K562 (cell line): ENCODE measurements around the gene FAM131C. TPM values are rescaled to one million over a fixed set of nuclear protein-coding genes. Genes with fewer than 3 reads are reported as not detected.

ENCODE experiments used
- ATAC-seq: fragments of 200-7000 bp; cut with Tn5 transposase; 3 replicates; pipeline ENCODE4 v1.9.1; 2020; ENCODE audit warnings: moderate library complexity
- BruUV-seq: library from RNA; stranded (reverse); fragments of 400-500 nt; replicated peaks from 2 replicates; lab custom pipeline; 2021; lab: Mats Ljungman, UMichigan
- CTCF ChIA-PET: fragments of 300-600 bp; formaldehyde crosslinking; extraction: SDS; loops from one replicate; lab custom pipeline; 2021; ENCODE audit warnings: low intra/inter-chr PET ratio; lab: Yijun Ruan, JAX
- POLR2A ChIA-PET: fragments of 300-600, 350-650 bp; sonication (Branson Sonifier 250); formaldehyde crosslinking; extraction: SDS; loops from one replicate; lab custom pipeline; 2021; ENCODE audit warnings: antibody characterized with exemption, inconsistent platforms; lab: Yijun Ruan, JAX
- DNase-seq, 4 experiments: peaks; one replicate each; pipeline versions ENCODE4 v3.0.0 to v3.0.0-alpha.2; 2011 to 2018; ENCODE audit warnings: low spot score in 3 of 4, mixed read lengths in 3 of 4; ENCODE audit errors: extremely low read depth in 1 of 4
- FAIRE-seq: peaks from 2 replicates; lab custom pipeline; 2011; peaks lifted over from hg19 to GRCh38; lab: Jason Lieb, UNC
- H2AFZ ChIP-seq: 2 replicates; pipeline ENCODE4 v1.6.0; 2011; ENCODE audit warnings: low read depth, low read length, control low read depth, inconsistent platforms
- H3K27ac ChIP-seq: fragments of 200-600 bp; 3 replicates; pipeline ENCODE4 v1.8.0; 2011; ENCODE audit warnings: low read depth, mild to moderate bottlenecking, control low read depth, inconsistent platforms, low read length, moderate library complexity, mixed read lengths; ENCODE audit errors: extremely low read depth
- H3K27me3 ChIP-seq, 2 experiments: fragments of 300-600 bp in 1 of 2; 2 replicates in 1 of 2; 3 replicates in 1 of 2; pipeline versions ENCODE4 v1.6.0 to v1.8.0; 2011; ENCODE audit warnings: inconsistent platforms in 2 of 2, low read length in 2 of 2, mild to moderate bottlenecking in 1 of 2, mixed read lengths in 1 of 2, moderate library complexity in 1 of 2; ENCODE audit not compliant: control insufficient read depth in 2 of 2, insufficient read depth in 2 of 2
- H3K36me3 ChIP-seq: fragments of 300-600 bp; 3 replicates; pipeline ENCODE4 v1.8.0; 2011; ENCODE audit warnings: mild to moderate bottlenecking, low read length, inconsistent platforms; ENCODE audit not compliant: control insufficient read depth, insufficient read depth
- H3K4me1 ChIP-seq, 2 experiments: fragments of 200-600 bp in 1 of 2; replicated peaks in 1 of 2; 2 replicates in 1 of 2; 3 replicates in 1 of 2; pipeline versions ENCODE4 v1.5.1 to v1.8.0; 2011; ENCODE audit warnings: inconsistent platforms in 2 of 2, low read length in 2 of 2, mild to moderate bottlenecking in 1 of 2, mixed read lengths in 1 of 2, moderate library complexity in 1 of 2; ENCODE audit not compliant: control insufficient read depth in 2 of 2, insufficient read depth in 2 of 2
- H3K4me2 ChIP-seq: 2 replicates; pipeline ENCODE4 v1.6.1; 2011; ENCODE audit warnings: low read length, control low read depth, inconsistent platforms, mixed read lengths; ENCODE audit not compliant: insufficient read depth
- H3K4me3 ChIP-seq: fragments of 200-600 bp; sonication (generic), shearing (Covaris generic); 2 replicates; pipeline ENCODE4 v1.5.1; 2016; ENCODE audit warnings: control low read depth, inconsistent platforms
- H3K79me2 ChIP-seq: fragments of 200-600 bp; 3 replicates; pipeline ENCODE4 v1.8.0; 2011; ENCODE audit warnings: low read length, inconsistent platforms; ENCODE audit not compliant: control insufficient read depth, insufficient read depth
- H3K9ac ChIP-seq, 2 experiments: 2 replicates each; pipeline versions ENCODE4 v1.6.0 to v1.6.1; 2011; ENCODE audit warnings: low read depth in 2 of 2, low read length in 2 of 2, control low read depth in 1 of 2, inconsistent platforms in 1 of 2, mild to moderate bottlenecking in 1 of 2, mixed read lengths in 1 of 2; ENCODE audit not compliant: insufficient read depth in 1 of 2
- H3K9me1 ChIP-seq: one replicate; pipeline ENCODE4 v1.6.0; 2011; ENCODE audit warnings: inconsistent platforms, mild to moderate bottlenecking, low read length, moderate library complexity; ENCODE audit not compliant: control insufficient read depth, insufficient read depth
- H3K9me3 ChIP-seq: replicated peaks from 2 replicates; pipeline ENCODE4 v1.5.1; 2011; ENCODE audit warnings: low read depth, low read length, inconsistent platforms; ENCODE audit not compliant: control insufficient read depth, insufficient read depth
- H4K20me1 ChIP-seq: replicated peaks from 2 replicates; pipeline ENCODE4 v1.6.1; 2011; ENCODE audit warnings: low read length, inconsistent platforms, mixed read lengths; ENCODE audit not compliant: control insufficient read depth, insufficient read depth
- ARID4B ChIP-seq: sonication (generic); formaldehyde crosslinking; IDR thresholded peaks from 2 replicates; pipeline ENCODE4 v1.8.0; 2022; ENCODE audit warnings: mild to moderate bottlenecking, missing genetic modification reagents
- BDP1 ChIP-seq: IDR thresholded peaks from 3 replicates; pipeline ENCODE4 v1.6.1; 2011; ENCODE audit not compliant: insufficient read length, insufficient read depth
- CBX5 ChIP-seq: IDR thresholded peaks from 2 replicates; pipeline ENCODE4 v1.6.1; 2014; ENCODE audit warnings: low read depth, borderline replicate concordance
- CTBP1 ChIP-seq: fragments of 450-650 bp; IDR thresholded peaks from 2 replicates; pipeline ENCODE4 v1.6.1; 2016; ENCODE audit warnings: borderline replicate concordance
- GATAD2B ChIP-seq: fragments of 450-650 bp; IDR thresholded peaks from 2 replicates; pipeline ENCODE4 v1.6.1; 2017; ENCODE audit warnings: mild to moderate bottlenecking, borderline replicate concordance
- HEY1 ChIP-seq: fragments of 250-450 bp; sonication (Bioruptor Pico); IDR thresholded peaks from 2 replicates; pipeline ENCODE4 v1.5.0; 2020; ENCODE audit warnings: mild to moderate bottlenecking, moderate library complexity, borderline replicate concordance
- PHF20 ChIP-seq: fragments of 450-650 bp; IDR thresholded peaks from 2 replicates; pipeline ENCODE4 v1.6.1; 2018; ENCODE audit not compliant: partially characterized antibody
- SETDB1 ChIP-seq: IDR thresholded peaks from one replicate; pipeline ENCODE4 v1.6.1; 2012; ENCODE audit warnings: low read length, control low read depth, inconsistent platforms
- XRCC3 ChIP-seq: fragments of 450-650 bp; IDR thresholded peaks from 2 replicates; pipeline ENCODE4 v1.6.1; 2017; ENCODE audit warnings: mild to moderate bottlenecking, moderate library complexity
- WGBS: fragments of 100-300 bp; shearing (Covaris generic); methylation state at CpG from one replicate; pipeline ENCODE4 v1.1.6; 2016; ENCODE audit warnings: low coverage, mixed read lengths; ENCODE audit not compliant: insufficient coverage; ENCODE audit errors: missing lambda C conversion rate; 5-methylcytosine and 5-hydroxymethylcytosine counted together
- in situ Hi-C: fragments of 300-500 bp; cut with MboI; formaldehyde crosslinking; loops from 4 replicates; pipeline ENCODE4 v1.15.0; 2018; ENCODE audit warnings: inconsistent platforms, mixed read lengths
- intact Hi-C: fragments of 100-400 bp; cut with micrococcal nuclease; formaldehyde crosslinking; loops from 2 replicates; pipeline ENCODE4 v1.14.2; 2022
- polyA plus RNA-seq, 8 experiments: library from polyadenylated mRNA; depleted of rRNA in 4 of 8; stranded (reverse) in 5 of 8; unstranded in 3 of 8; fragments of >200 nt; fragmentation: Nextera tagmentation in 2 of 8; fragmentation: Illumina TruSeq in 1 of 8; extraction: Ambion mirVana in 2 of 8; extraction: Trizol in 1 of 8; gene quantifications; 2 replicates each; pipeline versions ENCODE4 v1.2.1 to v1.2.3, GENCODE V29; 2011 to 2014; ENCODE audit warnings: inconsistent platforms in 1 of 8, missing spikeins in 1 of 8
- total RNA-seq, 7 experiments: library from RNA; depleted of rRNA in 6 of 7; stranded (reverse); fragments of >200 nt in 6 of 7; fragmentation: Illumina TruSeq in 2 of 7; extraction: Trizol in 2 of 7; gene quantifications; 2 replicates each; pipeline versions ENCODE4 v1.2.1 to v1.2.3, GENCODE V29; 2011 to 2021; ENCODE audit warnings: low replicate concordance in 1 of 7
- TF ChIP-seq, protein P1 (sequence below): sonication (generic); formaldehyde crosslinking; IDR thresholded peaks from 2 replicates; pipeline ENCODE4 v1.8.0; 2022; ENCODE audit warnings: mild to moderate bottlenecking, missing genetic modification reagents

Gene FAM131C
- total and polyA plus RNA-seq, 9 of the 15 experiments (the other 6 are each of a cell fraction or from before 2014, with no cell fraction given), result 0.10 to 0.29 (median 0.16) TPM; not detected in 6

DNA sequence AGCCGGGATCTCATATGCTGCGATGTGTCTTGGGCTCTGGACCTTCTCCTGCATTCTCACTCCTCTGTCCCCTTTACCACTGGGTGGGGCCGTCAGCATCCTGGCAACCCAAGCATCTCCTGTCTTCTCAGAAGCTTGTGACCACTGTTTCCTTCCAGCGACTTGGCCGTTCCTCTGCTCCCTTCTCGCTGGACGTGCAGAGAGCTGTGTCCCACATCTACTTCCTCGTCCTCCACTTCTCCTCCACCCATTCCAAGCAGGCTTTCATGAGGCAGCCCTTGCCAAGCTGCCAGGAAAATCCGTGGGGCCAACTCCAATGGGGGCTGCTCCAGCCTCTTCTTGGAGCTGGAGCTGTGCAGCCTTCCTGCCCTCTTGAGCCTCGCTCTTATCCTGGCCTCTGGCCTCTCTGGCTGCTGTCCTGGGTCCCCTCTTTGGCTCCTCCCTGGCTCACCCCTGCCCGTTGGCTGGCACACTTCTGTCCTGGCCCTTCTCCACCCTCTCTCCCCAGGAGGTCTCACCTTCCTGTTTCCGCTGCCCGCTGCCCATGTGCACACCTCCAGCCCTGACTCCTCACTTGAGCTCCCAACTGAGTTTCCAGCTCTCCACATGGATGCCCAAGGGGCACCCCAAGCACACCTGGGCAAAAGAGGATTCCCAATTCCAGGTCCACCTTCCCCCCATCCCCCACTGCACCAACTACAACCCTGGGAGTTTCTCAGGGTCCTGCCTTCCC is 8.7 kb downstream of the FAM131C start:
- no peak for DNase-seq
- no TSS peak for BruUV-seq
- H3K9ac ChIP-seq, result no peak overlapping the region
- intact Hi-C loops, result no loop called here
- POLR2A ChIA-PET, result interaction anchor here (0.5 to 1.0 kb wide), 5 partner anchors 8 to 329 kb away, joined by 3 to 4 read pairs (median 3); partner anchors contain the start of genes CLCNKB and FAM131C
- no peak overlapping the region for H3K4me2 ChIP-seq
- H3K27ac ChIP-seq, result no peak overlapping the region
- no peak for ATAC-seq
- no peaks in the 10 kb centered on the region for H3K79me2 ChIP-seq
- no peak overlapping the region for H2AFZ ChIP-seq
- CTCF ChIA-PET, result no interaction called here
- no peak for FAIRE-seq
- 2% methylated on average over 13 of the region's 13 CpGs for WGBS
- peaks cover 0 to 17% of the 10 kb centered on the region in 2 experiments; a peak in 2 of 5 replicates for H3K4me1 ChIP-seq
- in situ Hi-C loops, result loop anchor here (10.0 kb wide), 1 partner anchor 50 kb away; the partner anchor contains the start of gene HSPB7
- H4K20me1 ChIP-seq, result peaks cover 10% of the 10 kb centered on the region; the same call in 1 of the 2 replicates
- no peaks in the 10 kb centered on the region for H3K36me3 ChIP-seq
- H3K4me3 ChIP-seq, result no peak overlapping the region
- peaks cover 17 to 69% of the 10 kb centered on the region in 2 experiments for H3K27me3 ChIP-seq
- H3K9me1 ChIP-seq, result no peaks in the 10 kb centered on the region
- TF ChIP-seq, protein P1, sequence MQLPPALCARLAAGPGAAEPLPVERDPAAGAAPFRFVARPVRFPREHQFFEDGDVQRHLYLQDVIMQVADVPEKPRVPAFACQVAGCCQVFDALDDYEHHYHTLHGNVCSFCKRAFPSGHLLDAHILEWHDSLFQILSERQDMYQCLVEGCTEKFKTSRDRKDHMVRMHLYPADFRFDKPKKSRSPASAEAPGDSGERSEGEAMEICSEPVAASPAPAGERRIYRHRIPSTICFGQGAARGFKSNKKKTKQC (CRISPR knock-in tag), result no peak
- TF ChIP-seq PHF20, result no peak
- no peak for TF ChIP-seq CBX5
- TF ChIP-seq BDP1, result no peak
- TF ChIP-seq GATAD2B, result no peak
- TF ChIP-seq SETDB1, result no peak
- no peak for TF ChIP-seq XRCC3
- no peak for TF ChIP-seq HEY1 (CRISPR knock-in tag)
- peak; percentile 51; the same call in 1 of the 2 replicates for TF ChIP-seq CTBP1
- TF ChIP-seq ARID4B (CRISPR knock-in tag), result 0 out of 2 replicates have a peak, but pooled peaks have one; percentile 34
- no peaks in the 10 kb centered on the region for H3K9me3 ChIP-seq
